ENCODE measurements around the gene ELFN2.
"Not testable (repeated sequence)": the region's sequence is repeated elsewhere in the genome, so short reads cannot be mapped to it uniquely, and the experiment has no call there.

Gene ELFN2

GRCh38 chr22:37331856-37332536 is 95.3 kb downstream of the ELFN2 start:
- no peak for DNase-seq

GRCh38 chr22:37331034-37331428 is 96.2 kb downstream of the ELFN2 start:
- no peak for DNase-seq

GRCh38 chr22:37330200-37331033 is 96.9 kb downstream of the ELFN2 start:
- no peak for DNase-seq

- no peak for DNase-seq
Measured at GRCh38 chr22:37329238-37330140, 97.8 kb downstream of the ELFN2 start.

- DNase-seq: not testable (repeated sequence)
Measured at GRCh38 chr22:37328538-37329237, 98.6 kb downstream of the ELFN2 start.

GRCh38 chr22:37328017-37328416 is 99.3 kb downstream of the ELFN2 start:
- no peak for DNase-seq

GRCh38 chr22:37326726-37327125 is 100.6 kb downstream of the ELFN2 start:
- no peak for DNase-seq

- no peak for DNase-seq
Measured at GRCh38 chr22:37325039-37325395, 102.3 kb downstream of the ELFN2 start.

GRCh38 chr22:37324340-37325038 is 102.8 kb downstream of the ELFN2 start:
- DNase-seq: no peak

GRCh38 chr22:37320726-37321677 is 106.3 kb downstream of the ELFN2 start:
- no peak for DNase-seq

GRCh38 chr22:37319469-37319868 is 107.8 kb downstream of the ELFN2 start:
- no peak for DNase-seq

- no peak for DNase-seq
Measured at GRCh38 chr22:37318364-37319109, 108.7 kb downstream of the ELFN2 start.

Measured in GDM1 (cell line).